Loucy (cell line): ENCODE results near the gene LUC7L.

ENCODE experiments used
- H2AFZ ChIP-seq: fragments of 200-600 bp; sonication (generic); 2 replicates; pipeline ENCODE4 v1.6.0; 2016; ENCODE audit warnings: antibody characterized with exemption, mild to moderate bottlenecking, low read length, moderate library complexity
- H3F3A ChIP-seq: fragments of 200-600 bp; 2 replicates; pipeline ENCODE4 v1.6.0; 2016; ENCODE audit warnings: antibody characterized with exemption, low read depth, mild to moderate bottlenecking
- H3K27me3 ChIP-seq: fragments of 200-600 bp; sonication (generic); 2 replicates; pipeline ENCODE4 v1.6.1; 2014; ENCODE audit warnings: low read length, mild to moderate bottlenecking; ENCODE audit not compliant: insufficient read depth, poor library complexity, severe bottlenecking
- H3K36me3 ChIP-seq: fragments of 200-600 bp; sonication (generic); 2 replicates; pipeline ENCODE4 v1.6.1; 2016; ENCODE audit warnings: low read length; ENCODE audit not compliant: insufficient read depth
- H3K4me1 ChIP-seq: fragments of 200-600 bp; sonication (generic); 2 replicates; pipeline ENCODE4 v1.5.1; 2014; ENCODE audit warnings: low read length, mild to moderate bottlenecking; ENCODE audit not compliant: insufficient read depth, poor library complexity, severe bottlenecking
- H3K4me2 ChIP-seq: fragments of 200-600 bp; sonication (generic); 2 replicates; pipeline ENCODE4 v1.6.0; 2014; ENCODE audit warnings: antibody characterized with exemption, low read length, low read depth, mild to moderate bottlenecking; ENCODE audit not compliant: poor library complexity, severe bottlenecking
- H3K4me3 ChIP-seq: fragments of 200-600 bp; sonication (generic); 2 replicates; pipeline ENCODE4 v1.5.1; 2014; ENCODE audit warnings: low read length, mild to moderate bottlenecking, mixed read lengths; ENCODE audit not compliant: poor library complexity, severe bottlenecking
- H3K79me2 ChIP-seq: fragments of 200-600 bp; sonication (generic); 2 replicates; pipeline ENCODE4 v1.6.1; 2014; ENCODE audit warnings: low read length; ENCODE audit not compliant: insufficient read depth
- H3K9ac ChIP-seq: fragments of 200-600 bp; sonication (generic); 2 replicates; pipeline ENCODE4 v1.6.0; 2014; ENCODE audit warnings: mild to moderate bottlenecking, low read depth, low read length, moderate library complexity; ENCODE audit not compliant: poor library complexity, severe bottlenecking
- H3K9me2 ChIP-seq: fragments of 200-600 bp; sonication (generic); replicated peaks from 2 replicates; pipeline ENCODE4 v1.6.1; 2016; ENCODE audit warnings: low read depth, low read length, mixed read lengths
- H3K9me3 ChIP-seq: fragments of 200-600 bp; sonication (generic); 2 replicates; pipeline ENCODE4 v1.6.1; 2014; ENCODE audit warnings: mild to moderate bottlenecking, antibody characterized with exemption, low read length, low read depth; ENCODE audit not compliant: insufficient read depth
- H4K20me1 ChIP-seq: fragments of 200-600 bp; sonication (generic); 2 replicates; pipeline ENCODE4 v1.6.0; 2014; ENCODE audit warnings: antibody characterized with exemption, low read length, mild to moderate bottlenecking; ENCODE audit not compliant: insufficient read depth, poor library complexity, severe bottlenecking
- EZH2phosphoT487 ChIP-seq: fragments of 200-600 bp; IDR thresholded peaks from 2 replicates; pipeline ENCODE4 v1.6.1; 2018; ENCODE audit warnings: antibody characterized with exemption, mild to moderate bottlenecking, moderate library complexity, borderline replicate concordance
- TF ChIP-seq, protein P1 (sequence below): fragments of 200-600 bp; sonication (generic); conservative IDR thresholded peaks from 2 replicates; pipeline ENCODE4 v1.5.1; 2014; ENCODE audit warnings: mild to moderate bottlenecking, antibody characterized with exemption, low read length

LUC7L gene

DNA sequence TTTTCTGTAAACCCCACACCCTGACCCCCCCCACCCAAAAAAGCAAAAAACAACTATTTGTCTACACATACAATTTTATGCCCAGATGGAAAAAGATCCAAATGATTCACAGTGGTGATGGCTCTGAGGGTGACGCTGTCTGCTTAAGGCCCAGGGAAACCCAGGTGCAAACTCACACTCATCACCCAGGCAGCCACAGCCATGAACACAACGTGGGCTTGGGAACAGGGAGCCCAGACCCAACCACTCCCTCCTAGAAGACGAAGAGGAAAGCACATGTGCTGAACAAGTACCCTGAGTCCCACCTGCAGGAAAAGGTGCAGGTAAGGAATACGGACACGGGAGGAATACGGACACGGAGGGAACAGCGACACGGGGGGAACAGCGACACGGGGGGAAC lies 43.6 kb downstream of the LUC7L start:
- H3K27me3 ChIP-seq: no peaks in the 10 kb centered on the region
- TF ChIP-seq EZH2phosphoT487: no peak
- TF ChIP-seq, protein P1, sequence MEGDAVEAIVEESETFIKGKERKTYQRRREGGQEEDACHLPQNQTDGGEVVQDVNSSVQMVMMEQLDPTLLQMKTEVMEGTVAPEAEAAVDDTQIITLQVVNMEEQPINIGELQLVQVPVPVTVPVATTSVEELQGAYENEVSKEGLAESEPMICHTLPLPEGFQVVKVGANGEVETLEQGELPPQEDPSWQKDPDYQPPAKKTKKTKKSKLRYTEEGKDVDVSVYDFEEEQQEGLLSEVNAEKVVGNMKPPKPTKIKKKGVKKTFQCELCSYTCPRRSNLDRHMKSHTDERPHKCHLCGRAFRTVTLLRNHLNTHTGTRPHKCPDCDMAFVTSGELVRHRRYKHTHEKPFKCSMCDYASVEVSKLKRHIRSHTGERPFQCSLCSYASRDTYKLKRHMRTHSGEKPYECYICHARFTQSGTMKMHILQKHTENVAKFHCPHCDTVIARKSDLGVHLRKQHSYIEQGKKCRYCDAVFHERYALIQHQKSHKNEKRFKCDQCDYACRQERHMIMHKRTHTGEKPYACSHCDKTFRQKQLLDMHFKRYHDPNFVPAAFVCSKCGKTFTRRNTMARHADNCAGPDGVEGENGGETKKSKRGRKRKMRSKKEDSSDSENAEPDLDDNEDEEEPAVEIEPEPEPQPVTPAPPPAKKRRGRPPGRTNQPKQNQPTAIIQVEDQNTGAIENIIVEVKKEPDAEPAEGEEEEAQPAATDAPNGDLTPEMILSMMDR: no peak
- no peaks in the 10 kb centered on the region for H3K79me2 ChIP-seq
- H4K20me1 ChIP-seq: no peaks in the 10 kb centered on the region
- H3K9ac ChIP-seq: no peak overlapping the region
- no peaks in the 10 kb centered on the region for H3K9me2 ChIP-seq
- H3K9me3 ChIP-seq: no peaks in the 10 kb centered on the region
- H3K36me3 ChIP-seq: peaks cover 21% of the 10 kb centered on the region; the same call in 1 of the 2 replicates
- no peaks in the 10 kb centered on the region for H3F3A ChIP-seq
- H2AFZ ChIP-seq: no peak overlapping the region
- no peak overlapping the region for H3K4me2 ChIP-seq
- no peaks in the 10 kb centered on the region for H3K4me1 ChIP-seq
- H3K4me3 ChIP-seq: no peak overlapping the region

DNA sequence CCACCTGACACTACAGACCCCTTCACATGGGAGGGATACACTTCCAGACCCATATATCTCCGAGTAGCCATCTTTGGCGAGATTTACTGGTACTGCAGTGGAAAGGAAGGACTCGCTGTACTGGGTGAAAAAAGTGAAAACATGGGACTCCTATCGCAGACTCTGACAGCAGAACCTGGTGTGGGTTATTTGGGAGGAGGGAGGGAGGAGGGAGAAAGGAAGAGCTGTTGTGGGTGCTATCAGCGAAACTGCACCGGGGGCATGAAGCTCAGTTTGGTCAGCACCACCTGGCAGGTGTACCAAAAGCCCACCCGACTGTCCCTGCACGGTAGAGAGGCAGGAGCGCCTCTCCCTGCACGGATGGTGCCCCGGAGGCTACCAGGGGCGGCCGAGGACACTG lies 44.0 kb downstream of the LUC7L start:
- H3K79me2 ChIP-seq: no peaks in the 10 kb centered on the region
- H3K9me3 ChIP-seq: no peaks in the 10 kb centered on the region
- peaks cover 21% of the 10 kb centered on the region; the same call in 1 of the 2 replicates for H3K36me3 ChIP-seq
- no peaks in the 10 kb centered on the region for H3K27me3 ChIP-seq
- H3K4me1 ChIP-seq: no peaks in the 10 kb centered on the region
- no peaks in the 10 kb centered on the region for H4K20me1 ChIP-seq
- no peaks in the 10 kb centered on the region for H3K9me2 ChIP-seq
- H3K4me2 ChIP-seq: no peak overlapping the region
- no peaks in the 10 kb centered on the region for H3F3A ChIP-seq
- H2AFZ ChIP-seq: no peak overlapping the region
- no peak overlapping the region for H3K9ac ChIP-seq
- H3K4me3 ChIP-seq: no peak overlapping the region
- TF ChIP-seq EZH2phosphoT487: no peak
- TF ChIP-seq, protein P1: no peak

DNA sequence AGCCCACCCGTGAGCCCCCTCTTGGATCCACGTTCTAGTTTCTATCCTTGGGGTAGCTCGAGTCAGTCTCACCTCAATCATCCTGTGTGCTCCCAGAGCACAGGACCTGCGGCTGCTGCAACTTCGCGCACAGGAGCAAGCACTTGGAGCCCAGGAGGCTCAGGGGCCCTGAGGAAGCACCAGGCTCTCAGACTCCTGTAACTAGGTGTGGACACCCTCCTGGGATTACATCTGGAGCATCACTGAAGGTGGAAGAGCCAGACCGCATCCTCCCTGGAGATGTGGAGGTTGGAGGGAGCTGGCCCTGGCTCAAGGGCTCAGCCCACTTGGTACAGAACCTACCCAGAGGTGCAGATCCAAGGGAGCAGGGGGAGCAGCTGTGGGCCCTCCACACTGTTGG lies 46.2 kb downstream of the LUC7L start:
- TF ChIP-seq, protein P1: no peak
- no peak for TF ChIP-seq EZH2phosphoT487
- no peaks in the 10 kb centered on the region for H4K20me1 ChIP-seq

More for the DNA sequence above, 46.2 kb downstream of the LUC7L start:
- no peak overlapping the region for H3K4me2 ChIP-seq
- H3K4me1 ChIP-seq: no peaks in the 10 kb centered on the region
- H3K36me3 ChIP-seq: peaks cover 5% of the 10 kb centered on the region; the same call in 1 of the 2 replicates
- H3F3A ChIP-seq: no peaks in the 10 kb centered on the region
- H3K9ac ChIP-seq: no peak overlapping the region
- H3K4me3 ChIP-seq: no peak overlapping the region
- H3K9me2 ChIP-seq: no peaks in the 10 kb centered on the region
- H2AFZ ChIP-seq: no peak overlapping the region
- no peaks in the 10 kb centered on the region for H3K9me3 ChIP-seq
- no peaks in the 10 kb centered on the region for H3K79me2 ChIP-seq
- H3K27me3 ChIP-seq: no peaks in the 10 kb centered on the region
